CD4-positive, alpha-beta memory T cell (primary cell): Measurements from ENCODE around the gene CNOT8. TPM values are rescaled to one million over a fixed set of nuclear protein-coding genes. Genes with fewer than 3 reads are reported as not detected.
"Not testable (repeated sequence)": the region's sequence is repeated elsewhere in the genome, so short reads cannot be mapped to it uniquely, and the experiment has no call there.

Source experiments
- CTCF ChIA-PET: fragments of 350-600 bp; sonication (Branson Sonifier 250); formaldehyde crosslinking; loops from one replicate; lab custom pipeline; 2021; ENCODE audit warnings: inconsistent platforms; ENCODE audit not compliant: partially characterized antibody; lab: Charles Lee
- POLR2A ChIA-PET: fragments of 350-600 bp; sonication (Branson Sonifier 250); formaldehyde crosslinking; loops from one replicate; lab custom pipeline; 2021; ENCODE audit not compliant: partially characterized antibody; lab: Charles Lee
- DNase-seq, 5 donors: peaks; one replicate each; pipeline versions ENCODE4 v3.0.0 to v3.0.0-alpha.2; 2020 to 2022; ENCODE audit warnings: mixed read lengths in 1 of 5
- H3K27ac ChIP-seq: one replicate; pipeline ENCODE4 v1.7.0; 2013; ENCODE audit warnings: low read depth, low read length
- H3K27me3 ChIP-seq: 2 replicates; pipeline ENCODE4 v1.7.0; 2013; ENCODE audit warnings: mild to moderate bottlenecking, low read length, moderate library complexity; ENCODE audit not compliant: insufficient read depth
- H3K36me3 ChIP-seq: 2 replicates; pipeline ENCODE4 v1.7.0; 2013; ENCODE audit warnings: mild to moderate bottlenecking, low read length, moderate library complexity; ENCODE audit not compliant: insufficient read depth
- H3K4me1 ChIP-seq: 2 replicates; pipeline ENCODE4 v1.7.0; 2013; ENCODE audit warnings: mild to moderate bottlenecking, low read length, moderate library complexity; ENCODE audit not compliant: insufficient read depth
- H3K4me3 ChIP-seq, 2 donors: one replicate each; pipeline ENCODE4 v1.7.0; 2013; ENCODE audit warnings: low read length in 2 of 2, mild to moderate bottlenecking in 1 of 2
- H3K9me3 ChIP-seq, 2 donors: one replicate each; pipeline ENCODE4 v1.7.0; 2013; ENCODE audit warnings: low read length in 2 of 2, control low read depth in 1 of 2; ENCODE audit not compliant: control insufficient read depth in 1 of 2
- H3K27ac Mint-ChIP-seq, 7 donors: one replicate each; pipeline ENCODE4 v1.8.0; 2020 to 2021; ENCODE audit warnings: mixed read lengths in 7 of 7, mild to moderate bottlenecking in 6 of 7, inconsistent platforms in 3 of 7, moderate library complexity in 3 of 7
- H3K27me3 Mint-ChIP-seq, 2 donors: one replicate each; pipeline ENCODE4 v1.8.0; 2020 to 2021; ENCODE audit warnings: mixed read lengths in 2 of 2
- H3K36me3 Mint-ChIP-seq, 2 donors: one replicate each; pipeline ENCODE4 v1.8.0; 2020 to 2021; ENCODE audit warnings: mixed read lengths in 2 of 2, inconsistent platforms in 1 of 2, mild to moderate bottlenecking in 1 of 2
- H3K4me1 Mint-ChIP-seq, 4 donors: one replicate each; pipeline ENCODE4 v1.8.0; 2020 to 2021; ENCODE audit warnings: mixed read lengths in 4 of 4, mild to moderate bottlenecking in 1 of 4
- H3K4me3 Mint-ChIP-seq, 8 donors: one replicate each; pipeline ENCODE4 v1.8.0; 2020 to 2021; ENCODE audit warnings: mixed read lengths in 8 of 8, mild to moderate bottlenecking in 7 of 8, moderate library complexity in 6 of 8, inconsistent platforms in 3 of 8
- H3K9me3 Mint-ChIP-seq, 8 donors: one replicate each; pipeline ENCODE4 v1.8.0; 2020 to 2021; ENCODE audit warnings: mixed read lengths in 8 of 8, mild to moderate bottlenecking in 5 of 8, inconsistent platforms in 3 of 8, moderate library complexity in 1 of 8
- intact Hi-C: fragments of 100-400 bp; cut with micrococcal nuclease; formaldehyde crosslinking; loops from one replicate; pipeline ENCODE4 v1.15.1; 2023
- polyA plus RNA-seq, 2 donors: library from polyadenylated mRNA; unstranded; fragments of 300-500 nt; fragmentation: Illumina TruSeq; gene quantifications; one replicate each; pipeline ENCODE4 v1.2.3, GENCODE V29; 2021
- total RNA-seq, 2 experiments: library from RNA; stranded (reverse); gene quantifications; one replicate each; pipeline ENCODE4 v1.2.3, GENCODE V29; 2021

Gene CNOT8
- total and polyA plus RNA-seq, 4 experiments from 2014 or later = 110 to 243 (median 139) TPM

DNA sequence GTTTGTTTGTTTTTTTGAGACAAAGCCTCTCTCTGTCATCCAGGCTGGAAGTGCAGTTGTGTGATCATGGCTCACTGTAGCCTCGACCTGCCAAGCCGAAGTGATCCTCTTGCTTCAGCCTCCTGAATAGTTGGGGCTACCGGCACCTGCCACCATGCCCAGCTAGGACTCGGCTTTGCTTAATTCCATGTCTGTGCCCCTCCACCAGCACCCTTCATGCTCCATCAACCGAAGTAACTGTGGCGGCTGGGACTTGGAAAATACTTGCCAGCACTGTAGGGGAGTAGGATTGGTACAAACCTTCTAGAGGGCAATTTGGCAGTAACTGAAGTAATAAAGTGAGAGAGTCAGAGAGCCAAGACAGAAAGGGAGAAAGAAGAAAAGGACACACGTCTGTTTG, 27.0 kb upstream of the CNOT8 start:
- DNase-seq = no peak
- CTCF ChIA-PET = interaction anchor here (2.2 kb wide), 1 partner anchor 26 kb away, joined by 4 read pairs; no protein-coding TSS in a partner anchor
- Mint-ChIP-seq H3K9me3 (no peaks in the 10 kb centered on the region), H3K4me1 (peaks cover 24 to 50% (median 34%) of the 10 kb centered on the region in 4 donors), H3K36me3 (peaks cover 0 to 3% of the 10 kb centered on the region in 2 donors), H3K4me3 (no peak overlapping the region), H3K27ac (peak overlapping the region in 5 of 7 donors; percentile 62 to 94 (median 81)), H3K27me3 (no peaks in the 10 kb centered on the region)
- peaks cover 48% of the 10 kb centered on the region for H3K4me1 ChIP-seq
- no peaks in the 10 kb centered on the region for H3K27me3 ChIP-seq
- H3K9me3 ChIP-seq = no peaks in the 10 kb centered on the region
- H3K27ac ChIP-seq = no peak overlapping the region
- POLR2A ChIA-PET = interaction anchor here (1.4 kb wide), 1 partner anchor 26 kb away, joined by 4 read pairs; no protein-coding TSS in a partner anchor
- intact Hi-C loops = no loop called here
- H3K36me3 ChIP-seq = no peaks in the 10 kb centered on the region
- H3K4me3 ChIP-seq = no peak overlapping the region

DNA sequence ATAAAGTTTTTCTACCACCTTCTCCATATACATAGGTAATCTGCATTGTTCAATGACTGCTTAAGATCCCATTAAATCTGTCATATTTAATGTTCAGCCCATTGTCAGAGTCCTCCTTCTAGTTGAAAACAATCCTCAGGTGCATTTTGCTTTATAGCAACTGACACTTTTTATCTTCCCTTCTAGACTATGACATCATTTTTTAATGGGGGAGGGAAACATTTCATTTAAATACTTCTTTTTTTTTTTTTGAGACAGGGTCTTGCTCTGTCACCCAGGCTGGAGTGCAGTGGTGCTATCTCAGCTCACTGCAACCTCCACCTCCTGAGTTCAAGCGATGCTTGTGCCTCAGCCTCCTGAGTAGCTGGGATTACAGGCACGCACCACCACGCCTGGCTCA, 25.6 kb upstream of the CNOT8 start:
- H3K27me3 Mint-ChIP-seq, H3K36me3 Mint-ChIP-seq, H3K27ac ChIP-seq, H3K36me3 ChIP-seq, H3K4me3 ChIP-seq, intact Hi-C loops, H3K27me3 ChIP-seq, H3K9me3 ChIP-seq, DNase-seq, H3K9me3 Mint-ChIP-seq, H3K4me3 Mint-ChIP-seq: not testable (repeated sequence)
- ChIA-PET CTCF (interaction anchor here (2.2 kb wide), 1 partner anchor 24 kb away, joined by 4 read pairs; no protein-coding TSS in a partner anchor), POLR2A (interaction anchor here (1.4 to 1.9 kb wide), 2 partner anchors 25 to 26 kb away, joined by 4 to 6 read pairs; partner anchors contain the start of gene CNOT8)
- peaks cover 44% of the 10 kb centered on the region for H3K4me1 ChIP-seq
- peak overlapping the region in 2 of 7 donors; percentile 6 to 22 for H3K27ac Mint-ChIP-seq
- H3K4me1 Mint-ChIP-seq = peaks cover 24 to 42% (median 33%) of the 10 kb centered on the region in 4 donors

DNA sequence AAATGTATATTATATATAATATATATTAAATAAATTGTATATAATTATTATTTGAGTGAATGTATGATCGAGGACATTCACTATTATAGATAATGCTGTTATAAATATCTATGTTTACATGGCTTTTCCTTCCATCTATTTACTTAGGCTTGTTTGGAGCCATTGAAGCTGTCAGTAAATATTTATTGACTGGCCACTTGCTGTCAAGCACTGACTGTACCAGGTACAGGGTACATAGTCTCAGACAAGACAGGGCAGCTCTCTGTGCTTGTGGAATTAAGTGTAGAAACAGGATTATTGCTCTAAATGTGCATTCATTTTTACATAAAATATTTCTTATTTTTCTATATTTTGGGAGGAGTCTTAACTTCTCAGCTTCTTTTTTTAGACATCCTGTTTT, 24.4 kb upstream of the CNOT8 start:
- H3K27ac ChIP-seq = no peak overlapping the region
- no peaks in the 10 kb centered on the region for H3K27me3 ChIP-seq
- CTCF ChIA-PET = interaction anchor here (0.9 to 1.3 kb wide), 2 partner anchors 9 to 26 kb away, joined by 3 read pairs; no protein-coding TSS in a partner anchor
- no peaks in the 10 kb centered on the region for H3K9me3 Mint-ChIP-seq
- no peak overlapping the region for H3K4me3 Mint-ChIP-seq
- peaks cover 31% of the 10 kb centered on the region for H3K4me1 ChIP-seq
- H3K4me3 ChIP-seq = no peak overlapping the region
- intact Hi-C loops = no loop called here
- no peak for DNase-seq
- H3K36me3 Mint-ChIP-seq = peaks cover 0 to 3% of the 10 kb centered on the region in 2 donors
- POLR2A ChIA-PET = interaction anchor here (1.9 kb wide), 1 partner anchor 24 kb away, joined by 6 read pairs; the partner anchor contains the start of gene CNOT8
- H3K27ac Mint-ChIP-seq = peak overlapping the region in 1 of 7 donors; percentile 35
- peaks cover 20 to 32% (median 25%) of the 10 kb centered on the region in 4 donors for H3K4me1 Mint-ChIP-seq
- H3K36me3 ChIP-seq = no peaks in the 10 kb centered on the region
- H3K27me3 Mint-ChIP-seq = no peaks in the 10 kb centered on the region
- no peaks in the 10 kb centered on the region for H3K9me3 ChIP-seq

DNA sequence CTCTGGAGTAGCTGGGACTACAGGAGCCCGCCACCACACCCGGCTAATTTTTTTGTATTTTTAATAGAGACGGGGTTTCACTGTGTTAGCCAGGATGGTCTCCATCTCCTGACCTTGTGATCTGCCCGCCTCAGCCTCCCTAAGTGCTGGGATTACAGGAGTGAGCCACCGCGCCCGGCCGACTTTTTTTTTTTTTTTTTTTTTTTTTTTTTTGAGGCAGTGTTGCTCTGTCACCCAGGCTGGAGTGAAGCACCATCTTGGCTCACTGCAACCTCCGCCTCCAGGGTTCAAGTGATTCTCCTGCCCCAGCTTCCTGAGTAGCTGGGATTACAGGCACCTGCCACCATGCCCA, 22.8 kb upstream of the CNOT8 start:
- H3K36me3 Mint-ChIP-seq, H3K27ac Mint-ChIP-seq, H3K36me3 ChIP-seq, H3K27me3 Mint-ChIP-seq, H3K27ac ChIP-seq, H3K4me3 ChIP-seq, DNase-seq, CTCF ChIA-PET, H3K27me3 ChIP-seq, H3K4me3 Mint-ChIP-seq, H3K9me3 ChIP-seq, H3K9me3 Mint-ChIP-seq, POLR2A ChIA-PET, intact Hi-C loops: not testable (repeated sequence)
- H3K4me1 Mint-ChIP-seq = peaks cover 4 to 15% (median 9%) of the 10 kb centered on the region in 4 donors
- peaks cover 15% of the 10 kb centered on the region for H3K4me1 ChIP-seq

DNA sequence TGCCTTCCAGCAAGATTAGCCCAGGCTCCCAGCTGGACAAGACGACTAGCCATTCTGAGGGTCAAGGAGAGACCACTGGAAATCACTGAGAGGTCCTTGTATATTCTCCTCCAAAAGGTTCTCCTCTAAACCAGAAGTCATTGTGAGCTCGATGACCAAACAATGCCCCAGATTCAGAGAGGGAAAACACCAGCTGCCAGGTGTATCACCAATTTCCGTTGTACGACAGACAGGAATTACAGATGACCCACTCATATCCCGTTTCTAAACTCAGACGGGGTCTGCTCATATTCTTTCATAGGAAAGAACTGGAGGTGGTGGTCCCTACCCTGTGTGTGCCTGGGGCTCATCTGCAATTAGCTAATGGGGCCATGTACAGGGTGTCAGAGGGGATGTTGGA, 22.2 kb upstream of the CNOT8 start:
- DNase-seq = no peak
- H3K9me3 Mint-ChIP-seq = no peaks in the 10 kb centered on the region

DNA sequence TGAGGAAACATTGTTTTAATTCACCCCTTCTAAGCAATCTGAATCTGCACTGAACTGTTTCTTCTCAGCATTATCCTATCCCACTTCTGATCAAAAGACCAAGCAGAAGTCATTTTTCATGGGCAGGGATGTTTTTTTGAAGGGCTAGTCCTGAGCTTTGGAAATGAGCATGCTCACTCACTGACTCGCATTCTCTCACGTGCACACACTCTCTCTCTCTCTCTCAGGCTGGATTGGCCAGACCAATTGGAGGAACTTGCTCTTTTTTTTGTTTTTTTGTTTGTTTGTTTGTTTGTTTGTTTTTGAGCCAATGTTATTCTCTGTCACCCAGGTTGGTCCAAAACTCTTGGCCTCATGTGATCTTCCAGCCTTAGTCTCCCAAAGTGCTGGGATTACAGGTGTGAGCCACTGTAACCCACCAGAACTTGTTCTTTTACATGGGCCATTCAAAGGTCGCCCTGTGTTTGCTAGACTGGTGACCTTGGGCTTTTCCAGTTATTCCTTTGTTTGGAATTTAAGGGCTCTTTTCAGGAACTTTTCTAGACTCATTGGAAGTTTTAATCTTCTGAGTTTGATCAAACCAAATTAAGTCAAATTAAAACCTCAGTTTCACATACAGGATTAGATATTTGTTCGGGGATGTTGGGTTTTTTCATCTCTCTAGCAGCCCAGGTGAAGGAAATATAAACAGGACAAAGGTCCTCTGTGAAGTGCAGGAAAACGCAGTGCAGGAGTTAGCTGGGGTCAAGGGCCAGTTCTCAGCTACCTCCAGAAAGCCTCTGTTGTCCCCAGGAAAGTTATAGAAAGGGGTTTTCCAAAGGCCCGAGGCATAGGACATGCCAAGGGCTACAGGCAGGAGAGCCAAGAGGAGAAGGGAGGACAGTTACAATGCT, 21.2 kb upstream of the CNOT8 start:
- Mint-ChIP-seq H3K27me3 (no peaks in the 10 kb centered on the region), H3K4me3 (no peak overlapping the region), H3K27ac (peak overlapping the region in 3 of 7 donors; percentile 32 to 72 (median 44)), H3K4me1 (peaks cover 0 to 6% (median 3%) of the 10 kb centered on the region in 4 donors), H3K36me3 (peaks cover 0 to 3% of the 10 kb centered on the region in 2 donors), H3K9me3 (no peaks in the 10 kb centered on the region)
- Histone ChIP-seq H3K4me3 (no peak overlapping the region), H3K9me3 (no peaks in the 10 kb centered on the region), H3K4me1 (peaks cover 9% of the 10 kb centered on the region), H3K27ac (no peak overlapping the region), H3K27me3 (no peaks in the 10 kb centered on the region), H3K36me3 (no peaks in the 10 kb centered on the region)
- intact Hi-C loops = no loop called here
- CTCF ChIA-PET = no interaction called here
- POLR2A ChIA-PET = interaction anchor here (1.0 kb wide), 2 partner anchors 20 to 56 kb away, joined by 3 read pairs; no protein-coding TSS in a partner anchor
- DNase-seq = no peak

More for the DNA sequence above, 22.2 kb upstream of the CNOT8 start:
- H3K27me3 Mint-ChIP-seq = no peaks in the 10 kb centered on the region
- Histone ChIP-seq H3K9me3 (no peaks in the 10 kb centered on the region), H3K27ac (no peak overlapping the region), H3K36me3 (no peaks in the 10 kb centered on the region), H3K4me3 (no peak overlapping the region), H3K27me3 (no peaks in the 10 kb centered on the region), H3K4me1 (peaks cover 10% of the 10 kb centered on the region)
- ChIA-PET CTCF (no interaction called here), POLR2A (interaction anchor here (1.0 kb wide), 2 partner anchors 21 to 55 kb away, joined by 3 read pairs; no protein-coding TSS in a partner anchor)
- peak overlapping the region in 1 of 7 donors; percentile 64 for H3K27ac Mint-ChIP-seq
- intact Hi-C loops = no loop called here
- H3K4me1 Mint-ChIP-seq = peaks cover 0 to 11% (median 6%) of the 10 kb centered on the region in 4 donors
- H3K4me3 Mint-ChIP-seq = no peak overlapping the region
- peaks cover 0 to 3% of the 10 kb centered on the region in 2 donors for H3K36me3 Mint-ChIP-seq
